Stimulated activated CD8-positive, alpha-beta memory T cell treated with anti-CD3 and anti-CD28 coated beads, Interleukin-4, amount 100 ng/mL, for 1 hour (primary cell): Measurements from ENCODE around the gene CAMSAP1.

Experiments
- DNase-seq, 2 donors: peaks; one replicate each; pipeline ENCODE4 v3.0.0-alpha.2; 2020; ENCODE audit warnings: low read depth in 2 of 2, low spot score in 1 of 2

Gene CAMSAP1

GRCh38 chr9:135847833-135848232, 59.5 kb downstream of the CAMSAP1 start:
- DNase-seq = no peak

DNA sequence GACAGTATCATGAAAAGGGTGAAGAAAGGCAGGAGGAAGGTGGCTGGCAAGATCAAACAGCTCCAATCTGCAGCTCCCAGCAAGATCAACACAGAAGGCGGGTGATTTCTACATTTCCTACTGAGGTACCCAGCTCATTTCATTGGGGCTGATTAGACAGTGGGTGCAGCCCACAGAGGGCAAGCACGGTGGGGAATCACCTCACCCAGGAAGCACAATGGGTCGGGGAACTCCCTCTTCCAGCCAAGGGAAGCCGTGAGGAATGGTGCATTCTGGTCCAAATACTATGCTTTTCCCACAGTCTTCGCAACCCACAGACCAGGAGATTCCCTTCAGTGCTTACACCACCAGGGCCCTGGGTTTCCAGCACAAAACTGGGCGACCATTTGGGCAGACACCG, 66.8 kb downstream of the CAMSAP1 start:
- no peak for DNase-seq

DNA sequence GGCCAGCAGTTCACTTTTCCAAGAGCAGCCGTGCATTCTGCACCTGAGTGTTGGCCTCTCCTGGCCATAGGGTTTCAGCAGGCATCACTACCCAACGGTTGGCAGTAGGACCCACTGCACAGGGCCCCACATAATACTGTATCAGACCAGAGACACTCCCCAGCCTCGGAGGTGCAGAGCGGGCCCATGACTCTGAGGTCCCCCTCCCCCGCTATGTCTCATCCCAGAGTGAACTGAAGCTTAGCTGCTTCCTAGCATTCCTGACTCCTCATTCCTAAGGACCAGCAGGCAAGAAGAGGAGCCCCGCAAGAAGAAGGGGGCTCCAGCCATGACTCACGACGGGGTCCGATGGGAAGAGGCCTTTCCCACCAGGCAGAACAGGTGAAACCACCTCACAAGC, 67.2 kb downstream of the CAMSAP1 start:
- no peak for DNase-seq

GRCh38 chr9:135839516-135839915, 67.8 kb downstream of the CAMSAP1 start:
- no peak for DNase-seq

DNA sequence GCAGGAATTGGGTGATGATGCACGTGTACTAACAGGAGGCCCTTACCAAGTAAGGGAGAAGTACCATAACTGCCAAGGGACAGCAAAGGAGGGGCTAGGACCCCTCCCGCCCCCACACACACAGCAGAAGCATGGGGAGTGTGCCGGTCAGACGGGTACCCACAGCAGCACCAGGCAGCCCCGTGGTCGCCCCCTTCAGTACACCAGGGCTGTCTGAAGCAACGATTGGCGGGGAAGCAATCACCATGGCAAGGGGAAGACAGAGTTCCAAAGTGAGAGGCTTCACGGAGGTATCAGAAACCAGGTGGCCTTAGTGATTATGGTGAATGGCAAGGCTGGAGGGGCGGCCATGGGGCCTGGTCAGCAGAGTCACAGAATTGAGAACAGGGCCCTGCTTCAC, 72.2 kb downstream of the CAMSAP1 start:
- no peak for DNase-seq

DNA sequence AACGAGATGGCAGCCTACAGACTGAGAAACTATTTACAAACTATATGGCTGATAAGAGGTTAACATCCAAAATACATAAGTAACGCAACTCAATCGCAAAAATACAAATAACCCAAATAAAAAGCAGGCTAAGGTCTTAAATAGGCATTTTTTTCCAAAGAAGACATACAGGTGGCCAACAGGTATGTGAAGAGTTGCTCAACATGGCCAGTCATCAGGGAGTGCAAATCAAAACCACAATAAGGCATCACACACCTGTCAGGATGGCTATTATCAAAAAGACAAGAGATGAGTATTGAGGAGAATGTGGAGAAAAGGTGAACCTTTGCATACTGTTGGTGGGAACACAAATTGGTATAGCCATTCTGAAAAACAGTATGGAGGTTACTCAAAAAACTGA, 73.5 kb downstream of the CAMSAP1 start:
- DNase-seq = no peak

- DNase-seq = no peak
Observed at GRCh38 chr9:135830496-135830895, 76.8 kb downstream of the CAMSAP1 start.

GRCh38 chr9:135828656-135829055, 78.7 kb downstream of the CAMSAP1 start:
- no peak for DNase-seq

DNA sequence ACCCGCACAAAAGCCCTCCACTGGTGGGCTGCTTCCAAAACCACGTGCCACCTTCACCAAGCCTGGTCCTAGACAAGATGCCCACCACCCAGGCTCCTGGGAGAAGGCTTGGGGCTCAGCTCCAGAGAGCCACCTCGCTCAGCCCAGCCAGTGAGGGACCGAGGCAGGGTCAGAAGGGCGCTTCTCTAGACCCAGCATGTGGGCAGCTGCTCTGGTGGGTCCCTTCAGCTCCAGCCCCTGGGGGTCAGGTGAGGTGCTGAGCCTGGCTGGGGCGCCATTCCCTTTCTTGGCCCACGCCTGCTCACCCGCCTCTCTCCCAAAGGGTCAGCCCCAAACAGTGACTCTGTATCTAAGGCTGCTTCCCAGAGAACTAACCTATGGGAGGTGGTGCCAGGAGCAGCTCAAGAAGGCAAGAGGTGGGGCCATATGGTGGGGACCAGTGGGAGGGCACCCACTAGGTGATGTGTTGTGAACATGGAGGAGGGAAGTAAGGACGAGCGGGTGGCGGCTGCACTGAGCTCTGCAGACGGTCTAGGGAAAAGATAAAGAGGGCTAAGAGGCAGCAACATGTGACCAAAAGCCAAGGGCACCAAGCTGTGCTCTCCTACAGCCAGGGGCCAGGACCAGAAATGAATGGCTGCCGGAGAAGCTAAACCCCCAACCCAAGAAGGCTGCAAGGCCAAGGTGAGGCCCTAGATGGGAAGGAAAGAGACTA, 79.3 kb downstream of the CAMSAP1 start:
- DNase-seq = no peak

- DNase-seq = no peak
Observed at GRCh38 chr9:135827301-135827700, 80.0 kb downstream of the CAMSAP1 start.

GRCh38 chr9:135826188-135826545, 81.2 kb downstream of the CAMSAP1 start:
- no peak for DNase-seq

DNA sequence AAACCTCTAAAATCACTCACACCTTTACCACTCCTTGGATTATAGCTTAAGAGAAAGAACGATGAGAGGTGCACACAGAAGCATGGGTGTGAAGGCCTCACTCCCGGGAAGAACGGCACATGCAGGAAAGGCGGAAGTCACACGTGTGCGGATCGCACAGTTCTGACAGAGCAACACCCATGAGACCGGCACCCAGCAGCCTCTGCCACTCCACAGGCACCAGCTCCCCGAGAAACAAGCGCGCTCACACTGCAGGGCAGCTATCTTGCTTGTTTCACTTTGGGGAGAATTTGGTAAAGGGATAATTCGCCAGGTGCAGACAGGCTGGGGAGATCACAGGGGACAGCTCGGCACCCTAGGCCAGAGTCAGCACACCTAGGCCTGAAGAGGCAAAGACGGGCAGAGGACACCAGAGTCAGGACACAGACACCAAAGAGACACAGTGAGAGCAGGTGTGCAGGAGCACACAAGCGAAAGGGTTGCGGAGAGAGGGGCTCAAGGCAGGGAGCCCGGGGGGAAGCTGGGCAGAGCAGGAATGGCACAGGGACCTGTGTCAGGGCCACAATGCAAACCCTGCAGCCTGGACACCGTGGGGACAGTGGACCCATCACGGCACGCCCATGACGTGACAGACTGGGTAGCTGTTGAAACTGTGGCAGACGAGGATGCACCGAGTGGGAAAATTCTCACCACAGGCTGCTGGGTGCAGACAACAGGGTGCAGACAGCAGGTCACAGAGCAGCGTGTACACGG, 81.7 kb downstream of the CAMSAP1 start:
- DNase-seq = no peak

DNA sequence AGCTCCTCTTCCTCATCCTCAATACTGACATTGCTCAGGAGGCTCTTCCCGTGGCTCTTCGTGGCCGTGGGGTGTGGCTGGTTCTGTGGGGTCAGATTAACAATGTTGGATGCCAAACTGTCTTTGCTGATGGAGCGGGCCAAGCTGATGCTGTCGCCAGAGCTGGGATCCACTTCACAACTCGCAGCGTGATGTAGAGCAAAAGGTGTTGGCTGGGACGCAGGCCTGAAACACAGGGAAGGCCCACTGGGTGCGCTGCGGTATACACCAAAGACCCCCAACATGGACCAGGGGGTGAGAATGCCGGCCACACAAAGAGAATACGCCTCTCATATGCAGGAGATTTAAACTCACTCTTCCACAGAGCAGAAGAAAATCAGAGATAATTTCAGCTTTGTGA, 84.3 kb downstream of the CAMSAP1 start:
- no peak for DNase-seq

DNA sequence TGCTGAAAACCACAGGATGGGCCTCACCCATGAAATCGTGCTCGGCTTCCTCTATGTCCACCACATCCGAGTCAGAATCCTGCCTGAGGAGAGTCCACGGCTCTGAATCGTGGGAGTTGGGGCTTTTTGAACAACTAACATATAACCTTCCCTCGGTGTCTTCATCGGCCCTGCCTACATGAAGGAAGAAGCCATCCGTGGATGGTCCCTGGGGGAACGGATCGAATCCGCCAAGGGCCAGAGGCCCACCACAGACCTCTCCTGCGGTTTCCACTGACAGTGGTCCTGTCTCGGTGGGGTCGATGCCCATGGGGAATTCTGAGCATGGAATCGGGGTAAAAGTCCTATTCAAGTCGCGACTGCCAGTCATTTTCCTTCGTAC, 85.0 kb downstream of the CAMSAP1 start:
- no peak for DNase-seq

- no peak for DNase-seq
Observed at GRCh38 chr9:135821733-135822373, 85.5 kb downstream of the CAMSAP1 start.

- DNase-seq = no peak
Observed at GRCh38 chr9:135821116-135821515, 86.2 kb downstream of the CAMSAP1 start.

- no peak for DNase-seq
Observed at GRCh38 chr9:135820661-135821060, 86.7 kb downstream of the CAMSAP1 start.

GRCh38 chr9:135819905-135820304, 87.4 kb downstream of the CAMSAP1 start:
- no peak for DNase-seq

GRCh38 chr9:135818718-135819475, 88.4 kb downstream of the CAMSAP1 start:
- no peak for DNase-seq

DNA sequence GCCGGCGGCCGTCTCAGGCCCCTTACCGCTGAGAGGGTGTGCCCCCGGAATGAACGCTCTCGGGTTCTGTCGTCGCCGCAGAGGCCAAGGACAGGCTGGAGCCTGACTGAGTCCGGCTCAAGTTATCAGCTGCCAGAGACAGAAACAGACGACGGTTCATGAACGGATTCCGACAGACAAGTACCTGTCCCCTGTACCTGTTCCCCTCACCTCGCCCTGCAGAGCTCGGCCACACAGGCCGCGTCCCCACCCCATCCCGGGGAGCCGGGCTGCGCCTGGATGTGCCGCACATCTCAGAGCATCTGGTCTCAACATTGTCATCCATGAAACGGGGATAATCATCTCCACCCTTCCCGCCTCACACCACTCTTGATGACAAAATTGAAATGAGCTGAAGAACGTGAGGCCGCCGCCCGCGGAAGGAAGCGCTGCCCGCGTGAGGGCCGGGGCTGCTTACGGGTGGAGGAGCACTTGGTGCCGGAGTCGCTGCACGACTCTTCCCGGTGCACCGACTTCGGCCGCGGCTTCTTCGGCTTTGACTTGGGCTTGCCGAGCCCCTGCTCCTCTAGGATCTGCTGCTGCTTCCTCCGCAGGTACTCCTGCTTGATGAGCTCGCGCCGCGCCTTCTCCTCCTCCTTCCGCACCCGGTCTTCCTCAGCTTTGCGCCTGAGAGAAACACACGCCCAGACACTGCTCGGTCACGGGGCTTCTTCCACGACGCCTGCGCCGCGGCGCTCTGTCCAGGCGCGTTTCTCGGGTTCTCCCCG, 89.2 kb downstream of the CAMSAP1 start:
- DNase-seq = no peak

DNA sequence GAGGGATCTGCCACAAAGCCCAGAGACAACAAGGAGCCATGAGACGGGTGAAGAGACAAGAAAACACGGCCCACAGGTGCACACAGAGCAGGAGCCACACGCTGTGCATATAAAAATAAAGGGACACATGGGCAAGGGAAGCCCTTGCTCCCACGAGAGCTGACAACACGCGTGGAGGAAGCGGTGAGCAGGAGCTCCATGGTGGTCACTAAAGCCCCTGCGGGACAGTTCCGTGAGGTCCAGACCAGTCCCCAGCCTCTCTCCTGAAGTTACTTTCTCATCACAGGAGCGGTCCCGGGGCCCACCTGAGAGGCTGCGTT, 90.7 kb downstream of the CAMSAP1 start:
- no peak for DNase-seq
